HepG2 (cell line): ENCODE data around the gene SLC7A6OS. TPM values are rescaled to one million over a fixed set of nuclear protein-coding genes. Genes with fewer than 3 reads are reported as not detected.

Source experiments
- ATAC-seq: fragments of 200-7000 bp; cut with Tn5 transposase; 3 replicates; pipeline ENCODE4 v1.9.1; 2020; ENCODE audit warnings: mild to moderate bottlenecking, moderate library complexity
- BruUV-seq: library from RNA; stranded (reverse); fragments of 400-500 nt; replicated peaks from 2 replicates; lab custom pipeline; 2021; lab: Mats Ljungman, UMichigan
- CTCF ChIA-PET: fragments of 300-600 bp; formaldehyde crosslinking; extraction: SDS; loops from one replicate; lab custom pipeline; 2021; ENCODE audit warnings: low total read pairs, inconsistent platforms, low intra/inter-chr PET ratio; lab: Yijun Ruan, JAX
- POLR2A ChIA-PET: fragments of 350-600 bp; sonication (Branson Sonifier 250); formaldehyde crosslinking; loops from one replicate; lab custom pipeline; 2020; ENCODE audit warnings: antibody characterized with exemption, inconsistent platforms; lab: Yijun Ruan, JAX
- DNase-seq: peaks from one replicate; pipeline ENCODE4 v3.0.0-alpha.2; 2015; ENCODE audit warnings: low spot score
- FAIRE-seq: peaks from 3 replicates; lab custom pipeline; 2011; peaks lifted over from hg19 to GRCh38; lab: Jason Lieb, UNC
- H2AFZ ChIP-seq: one replicate; pipeline ENCODE4 v1.6.1; 2011; ENCODE audit warnings: low read length, inconsistent platforms
- H3K27ac ChIP-seq: fragments of 300-600 bp; 3 replicates; pipeline ENCODE4 v1.8.0; 2011; ENCODE audit warnings: mixed run types, mild to moderate bottlenecking, mixed read lengths, low read length, inconsistent platforms; ENCODE audit not compliant: insufficient read depth; ENCODE audit errors: extremely low read length
- H3K27me3 ChIP-seq, 2 experiments: fragments of 200-600 bp in 1 of 2; 2 replicates in 1 of 2; 3 replicates in 1 of 2; pipeline versions ENCODE4 v1.6.0 to v1.8.0; 2011; ENCODE audit warnings: low read length in 2 of 2, mild to moderate bottlenecking in 2 of 2, moderate library complexity in 2 of 2, inconsistent platforms in 1 of 2; ENCODE audit not compliant: insufficient read depth in 2 of 2, control insufficient read depth in 1 of 2
- H3K36me3 ChIP-seq, 2 experiments: fragments of 200-600 bp in 1 of 2; replicated peaks in 1 of 2; 2 replicates in 1 of 2; 3 replicates in 1 of 2; pipeline versions ENCODE4 v1.5.1 to v1.8.0; 2011; ENCODE audit warnings: low read length in 2 of 2, inconsistent platforms in 1 of 2; ENCODE audit not compliant: insufficient read depth in 2 of 2, control insufficient read depth in 1 of 2
- H3K4me1 ChIP-seq: 2 replicates; pipeline ENCODE4 v1.5.1; 2012; ENCODE audit warnings: low read length, inconsistent platforms; ENCODE audit not compliant: insufficient read depth
- H3K4me2 ChIP-seq: 2 replicates; pipeline ENCODE4 v1.6.0; 2011; ENCODE audit warnings: low read depth, low read length, inconsistent platforms
- H3K4me3 ChIP-seq, 3 experiments: fragments of 200-600 bp in 1 of 3; sonication (generic), shearing (Covaris generic) in 1 of 3; replicated peaks in 1 of 3; 2 replicates each; pipeline ENCODE4 v1.5.1; 2011 to 2016; ENCODE audit warnings: low read length in 3 of 3, inconsistent platforms in 2 of 3, low read depth in 2 of 3, mild to moderate bottlenecking in 2 of 3, control low read depth in 1 of 3, mixed read lengths in 1 of 3; ENCODE audit not compliant: insufficient read depth in 1 of 3
- H3K79me2 ChIP-seq: one replicate; pipeline ENCODE4 v1.6.1; 2011; ENCODE audit warnings: low read length, inconsistent platforms; ENCODE audit not compliant: insufficient read depth
- H3K9ac ChIP-seq: 2 replicates; pipeline ENCODE4 v1.6.0; 2011; ENCODE audit warnings: mild to moderate bottlenecking, low read depth, low read length, inconsistent platforms; ENCODE audit not compliant: insufficient read depth
- H3K9me3 ChIP-seq: 2 replicates; pipeline ENCODE4 v1.5.1; 2012; ENCODE audit warnings: mild to moderate bottlenecking, low read length
- H4K20me1 ChIP-seq: 2 replicates; pipeline ENCODE4 v1.6.0; 2011; ENCODE audit warnings: inconsistent platforms, mild to moderate bottlenecking, low read length, moderate library complexity; ENCODE audit not compliant: insufficient read depth
- CSRNP1 ChIP-seq: sonication (generic); formaldehyde crosslinking; IDR thresholded peaks from 2 replicates; pipeline ENCODE4 v1.8.1; 2023; ENCODE audit warnings: mild to moderate bottlenecking, missing genetic modification reagents
- MEIS1 ChIP-seq: sonication (generic); formaldehyde crosslinking; IDR thresholded peaks from 2 replicates; pipeline ENCODE4 v1.9.0; 2021; ENCODE audit warnings: mild to moderate bottlenecking, missing genetic modification reagents, moderate library complexity, borderline replicate concordance
- REST ChIP-seq, 2 experiments: IDR thresholded peaks; 2 replicates each; pipeline ENCODE4 v1.6.1; 2011 to 2012; ENCODE audit warnings: low read length in 2 of 2, borderline replicate concordance in 1 of 2, low read depth in 1 of 2, mild to moderate bottlenecking in 1 of 2, moderate library complexity in 1 of 2
- ZNF121 ChIP-seq: sonication (generic); formaldehyde crosslinking; IDR thresholded peaks from 2 replicates; pipeline ENCODE4 v1.5.0; 2020; ENCODE audit warnings: mild to moderate bottlenecking, missing genetic modification reagents
- WGBS: methylation state at CpG from one replicate; pipeline ENCODE4 v1.1.6; 2017; ENCODE audit warnings: low lambda C conversion rate; 5-methylcytosine and 5-hydroxymethylcytosine counted together
- in situ Hi-C: cut with HindIII; loops from 2 replicates; pipeline ENCODE4 v1.10.0; 2017; ENCODE audit warnings: low pct_unique_long_range_greater_than_20kb; ENCODE audit not compliant: extremely low pct_ligation_motif_present
- intact Hi-C: fragments of 100-400 bp; cut with micrococcal nuclease; formaldehyde crosslinking; loops from one replicate; pipeline ENCODE4 v1.10.0; 2022; ENCODE audit not compliant: unreplicated experiment
- polyA plus RNA-seq, 8 experiments: library from polyadenylated mRNA; depleted of rRNA in 3 of 8; stranded (reverse) in 7 of 8; unstranded in 1 of 8; fragments of >200 nt; fragmentation: Illumina TruSeq in 4 of 8; extraction: Trizol in 4 of 8; gene quantifications; 2 replicates each; pipeline versions ENCODE4 v1.2.1 to v1.2.3, GENCODE V29; 2011 to 2016; ENCODE audit warnings: low read depth in 4 of 8, missing spikeins in 1 of 8, mixed read lengths in 1 of 8; ENCODE audit not compliant: insufficient read depth in 1 of 8
- total RNA-seq, 5 experiments: library from RNA; depleted of rRNA; stranded (reverse); fragments of >200 nt; fragmentation: Illumina TruSeq; extraction: Trizol; gene quantifications; 2 replicates each; pipeline ENCODE4 v1.2.3, GENCODE V29; 2016; ENCODE audit warnings: low read depth in 1 of 5

SLC7A6OS gene
- total and polyA plus RNA-seq, 2 of the 13 experiments (the other 11 are each of a cell fraction or from before 2014, with no cell fraction given) = 11.2 to 21.5 TPM

GRCh38 chr16:68285683-68286082, 25.1 kb downstream of the SLC7A6OS start:
- no peak for TF ChIP-seq CSRNP1 (CRISPR knock-in tag)
- TF ChIP-seq MEIS1 (CRISPR knock-in tag) = no peak
- no peak for TF ChIP-seq REST (IDR thresholded peaks at IDR 0.05; ENCODE audit: borderline replicate concordance in 1 of 2, low read depth in 1 of 2, low read length in 2 of 2)
- peak; percentile 75 for TF ChIP-seq ZNF121
- no peak for ATAC-seq
- Histone ChIP-seq H2AFZ (no peak overlapping the region), H3K4me3 (no peak overlapping the region), H3K36me3 (peaks cover 24 to 62% of the 10 kb centered on the region in 2 experiments), H3K27me3 (no peaks in the 10 kb centered on the region), H3K27ac (no peak overlapping the region), H3K9ac (no peak overlapping the region), H3K9me3 (no peaks in the 10 kb centered on the region), H3K79me2 (peaks cover 46% of the 10 kb centered on the region), H3K4me1 (peaks cover 60% of the 10 kb centered on the region), H4K20me1 (no peaks in the 10 kb centered on the region), H3K4me2 (no peak overlapping the region)
- no peak for DNase-seq
- CTCF ChIA-PET = no interaction called here
- in situ Hi-C loops (no loop called here), intact Hi-C loops (no loop called here)
- FAIRE-seq = no peak
- POLR2A ChIA-PET = interaction anchor here (0.9 to 4.3 kb wide), 4 partner anchors 10 to 49 kb away, joined by 3 to 22 read pairs (median 4); partner anchors contain the start of genes PRMT7, SLC7A6 and SLC7A6OS
- no TSS peak for BruUV-seq
- WGBS = 100% methylated on average over 3 of the region's 3 CpGs
